Measurements from ENCODE around the gene RAB34.
A peak's percentile ranks its signal among the peaks of the same experiment; 100 is the strongest.

GRCh38 chr17:28698253-28698941 is 19.3 kb downstream of the RAB34 start:
- TF ChIP-seq CTCF (IDR thresholded peaks at IDR 0.05) = no peak
- TF ChIP-seq EP300 (IDR thresholded peaks at IDR 0.05) = no peak
- TF ChIP-seq POLR2AphosphoS5 (IDR thresholded peaks at IDR 0.05) = peak in 2 of 3 donors; percentile 81
- no peak for TF ChIP-seq POLR2A (IDR thresholded peaks at IDR 0.05)
